HUES48 (cell line): ENCODE measurements around the gene ALDH2.
"Not testable (repeated sequence)": the region's sequence is repeated elsewhere in the genome, so short reads cannot be mapped to it uniquely, and the experiment has no call there.

Experiments used
- H3K27ac ChIP-seq: one replicate; pipeline ENCODE4 v1.7.0; 2013; ENCODE audit warnings: low read depth, low read length, inconsistent platforms
- H3K27me3 ChIP-seq: 2 replicates; pipeline ENCODE4 v1.6.1; 2013; ENCODE audit warnings: mild to moderate bottlenecking, low read length; ENCODE audit not compliant: control insufficient read depth, insufficient read depth
- H3K36me3 ChIP-seq: 2 replicates; pipeline ENCODE4 v1.6.1; 2013; ENCODE audit warnings: low read length; ENCODE audit not compliant: control insufficient read depth, insufficient read depth
- H3K4me1 ChIP-seq: 2 replicates; pipeline ENCODE4 v1.6.1; 2013; ENCODE audit warnings: mild to moderate bottlenecking, low read length; ENCODE audit not compliant: control insufficient read depth, insufficient read depth
- H3K4me3 ChIP-seq: 2 replicates; pipeline ENCODE4 v1.5.1; 2013; ENCODE audit warnings: mild to moderate bottlenecking, low read depth, low read length
- H3K9ac ChIP-seq: 2 replicates; pipeline ENCODE4 v1.6.1; 2013; ENCODE audit warnings: mild to moderate bottlenecking, low read depth, low read length, moderate library complexity
- H3K9me3 ChIP-seq: 2 replicates; pipeline ENCODE4 v1.6.1; 2013; ENCODE audit warnings: low read length; ENCODE audit not compliant: control insufficient read depth, insufficient read depth

The ALDH2 gene

GRCh38 chr12:111827907-111828306, 61.2 kb downstream of the ALDH2 start:
- no peaks in the 10 kb centered on the region for H3K36me3 ChIP-seq
- H3K4me1 ChIP-seq = no peaks in the 10 kb centered on the region; the same call in 1 of the 2 replicates
- H3K9me3 ChIP-seq = no peaks in the 10 kb centered on the region
- no peaks in the 10 kb centered on the region for H3K27me3 ChIP-seq
- H3K27ac ChIP-seq = no peak overlapping the region
- no peak overlapping the region for H3K9ac ChIP-seq
- H3K4me3 ChIP-seq = no peak overlapping the region

- Histone ChIP-seq H3K4me3 (no peak overlapping the region), H3K27me3 (no peaks in the 10 kb centered on the region), H3K27ac (no peak overlapping the region), H3K4me1 (no peaks in the 10 kb centered on the region; the same call in 1 of the 2 replicates), H3K36me3 (no peaks in the 10 kb centered on the region), H3K9me3 (no peaks in the 10 kb centered on the region), H3K9ac (no peak overlapping the region)
Measured at GRCh38 chr12:111828338-111828979, 61.7 kb downstream of the ALDH2 start.

GRCh38 chr12:111829635-111830034, 62.9 kb downstream of the ALDH2 start:
- H3K36me3 ChIP-seq, H3K4me3 ChIP-seq, H3K27ac ChIP-seq, H3K9me3 ChIP-seq, H3K4me1 ChIP-seq, H3K9ac ChIP-seq, H3K27me3 ChIP-seq: not testable (repeated sequence)

- H3K27me3 ChIP-seq, H3K9ac ChIP-seq, H3K4me3 ChIP-seq, H3K36me3 ChIP-seq, H3K27ac ChIP-seq, H3K9me3 ChIP-seq, H3K4me1 ChIP-seq: not testable (repeated sequence)
Measured at GRCh38 chr12:111834740-111835386, 68.1 kb downstream of the ALDH2 start.

GRCh38 chr12:111835531-111836181, 68.9 kb downstream of the ALDH2 start:
- H3K4me1 ChIP-seq, H3K27me3 ChIP-seq, H3K27ac ChIP-seq, H3K4me3 ChIP-seq, H3K9me3 ChIP-seq, H3K9ac ChIP-seq: not testable (repeated sequence)
- peaks cover 13% of the 10 kb centered on the region for H3K36me3 ChIP-seq

- no peak overlapping the region for H3K4me3 ChIP-seq
- H3K27me3 ChIP-seq = no peaks in the 10 kb centered on the region
- no peaks in the 10 kb centered on the region for H3K9me3 ChIP-seq
- no peak overlapping the region for H3K9ac ChIP-seq
- H3K27ac ChIP-seq = no peak overlapping the region
- H3K4me1 ChIP-seq = peaks cover 7% of the 10 kb centered on the region
- H3K36me3 ChIP-seq = peaks cover 13% of the 10 kb centered on the region
Measured at GRCh38 chr12:111838353-111838752, 71.6 kb downstream of the ALDH2 start.

- H3K4me1 ChIP-seq = peaks cover 9% of the 10 kb centered on the region
- H3K27me3 ChIP-seq = no peaks in the 10 kb centered on the region
- no peak overlapping the region for H3K27ac ChIP-seq
- no peaks in the 10 kb centered on the region for H3K9me3 ChIP-seq
- H3K4me3 ChIP-seq = peak overlapping the region; percentile 96
- H3K36me3 ChIP-seq = peaks cover 22% of the 10 kb centered on the region
- H3K9ac ChIP-seq = peak overlapping the region; percentile 99
Measured at GRCh38 chr12:111840807-111841206, 74.1 kb downstream of the ALDH2 start.

- Histone ChIP-seq H3K4me3 (peak overlapping the region; percentile 96), H3K4me1 (peaks cover 9% of the 10 kb centered on the region), H3K9ac (peak overlapping the region; percentile 99), H3K9me3 (no peaks in the 10 kb centered on the region), H3K27ac (peak overlapping the region; percentile 94), H3K36me3 (peaks cover 26% of the 10 kb centered on the region), H3K27me3 (no peaks in the 10 kb centered on the region)
Measured at GRCh38 chr12:111841236-111841749, 74.6 kb downstream of the ALDH2 start.

- H3K27ac ChIP-seq = peak within 1 kb of the TSS; percentile 94
- peak within 1 kb of the TSS; percentile 99 for H3K9ac ChIP-seq
- no peaks in the 10 kb centered on the region for H3K9me3 ChIP-seq
- H3K4me3 ChIP-seq = peak within 1 kb of the TSS; percentile 96
- H3K36me3 ChIP-seq = peaks cover 26% of the 10 kb centered on the region
- H3K27me3 ChIP-seq = no peaks in the 10 kb centered on the region
- H3K4me1 ChIP-seq = peaks cover 9% of the 10 kb centered on the region
Measured at GRCh38 chr12:111841750-111842555, 75.2 kb downstream of the ALDH2 start, which contains the start of gene MAPKAPK5. TSS of gene MAPKAPK5 (plus strand) at chr12:111842228. CDS start at chr12:111842734, 506 bp downstream.

- peak overlapping the region; percentile 99 for H3K9ac ChIP-seq
- H3K27ac ChIP-seq = peak overlapping the region; percentile 94
- H3K9me3 ChIP-seq = no peaks in the 10 kb centered on the region
- peaks cover 9% of the 10 kb centered on the region for H3K4me1 ChIP-seq
- peak overlapping the region; percentile 96 for H3K4me3 ChIP-seq
- peaks cover 26% of the 10 kb centered on the region for H3K36me3 ChIP-seq
- no peaks in the 10 kb centered on the region for H3K27me3 ChIP-seq
Measured at GRCh38 chr12:111842556-111843396, 76.0 kb downstream of the ALDH2 start.
